GM18861 (cell line): Measurements from ENCODE around the gene HNRNPM.

Source experiments
- ATAC-seq: cut with Tn5 transposase; IDR thresholded peaks from one replicate; pipeline ENCODE4 v1.9.1; 2021; ENCODE audit not compliant: unreplicated experiment

The HNRNPM gene

GRCh38 chr19:8484331-8484894, 39.6 kb downstream of the HNRNPM start:
- no peak for ATAC-seq

DNA sequence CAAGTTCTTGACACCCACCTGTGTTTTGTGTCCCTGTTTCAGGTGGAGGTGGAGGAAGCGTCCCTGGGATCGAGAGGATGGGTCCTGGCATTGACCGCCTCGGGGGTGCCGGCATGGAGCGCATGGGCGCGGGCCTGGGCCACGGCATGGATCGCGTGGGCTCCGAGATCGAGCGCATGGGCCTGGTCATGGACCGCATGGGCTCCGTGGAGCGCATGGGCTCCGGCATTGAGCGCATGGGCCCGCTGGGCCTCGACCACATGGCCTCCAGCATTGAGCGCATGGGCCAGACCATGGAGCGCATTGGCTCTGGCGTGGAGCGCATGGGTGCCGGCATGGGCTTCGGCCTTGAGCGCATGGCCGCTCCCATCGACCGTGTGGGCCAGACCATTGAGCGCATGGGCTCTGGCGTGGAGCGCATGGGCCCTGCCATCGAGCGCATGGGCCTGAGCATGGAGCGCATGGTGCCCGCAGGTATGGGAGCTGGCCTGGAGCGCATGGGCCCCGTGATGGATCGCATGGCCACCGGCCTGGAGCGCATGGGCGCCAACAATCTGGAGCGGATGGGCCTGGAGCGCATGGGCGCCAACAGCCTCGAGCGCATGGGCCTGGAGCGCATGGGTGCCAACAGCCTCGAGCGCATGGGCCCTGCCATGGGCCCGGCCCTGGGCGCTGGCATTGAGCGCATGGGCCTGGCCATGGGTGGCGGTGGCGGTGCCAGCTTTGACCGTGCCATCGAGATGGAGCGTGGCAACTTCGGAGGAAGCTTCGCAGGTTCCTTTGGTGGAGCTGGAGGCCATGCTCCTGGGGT, 41.0 kb downstream of the HNRNPM start:
- ATAC-seq, result no peak

- ATAC-seq, result peak; percentile 3
These were observed 41.9 kb downstream of the HNRNPM start for GRCh38 chr19:8486661-8487136.

- ATAC-seq, result peak; percentile 73
These were observed 42.5 kb downstream of the HNRNPM start for GRCh38 chr19:8487137-8487851.

GRCh38 chr19:8488365-8488764, 43.6 kb downstream of the HNRNPM start:
- no peak for ATAC-seq

DNA sequence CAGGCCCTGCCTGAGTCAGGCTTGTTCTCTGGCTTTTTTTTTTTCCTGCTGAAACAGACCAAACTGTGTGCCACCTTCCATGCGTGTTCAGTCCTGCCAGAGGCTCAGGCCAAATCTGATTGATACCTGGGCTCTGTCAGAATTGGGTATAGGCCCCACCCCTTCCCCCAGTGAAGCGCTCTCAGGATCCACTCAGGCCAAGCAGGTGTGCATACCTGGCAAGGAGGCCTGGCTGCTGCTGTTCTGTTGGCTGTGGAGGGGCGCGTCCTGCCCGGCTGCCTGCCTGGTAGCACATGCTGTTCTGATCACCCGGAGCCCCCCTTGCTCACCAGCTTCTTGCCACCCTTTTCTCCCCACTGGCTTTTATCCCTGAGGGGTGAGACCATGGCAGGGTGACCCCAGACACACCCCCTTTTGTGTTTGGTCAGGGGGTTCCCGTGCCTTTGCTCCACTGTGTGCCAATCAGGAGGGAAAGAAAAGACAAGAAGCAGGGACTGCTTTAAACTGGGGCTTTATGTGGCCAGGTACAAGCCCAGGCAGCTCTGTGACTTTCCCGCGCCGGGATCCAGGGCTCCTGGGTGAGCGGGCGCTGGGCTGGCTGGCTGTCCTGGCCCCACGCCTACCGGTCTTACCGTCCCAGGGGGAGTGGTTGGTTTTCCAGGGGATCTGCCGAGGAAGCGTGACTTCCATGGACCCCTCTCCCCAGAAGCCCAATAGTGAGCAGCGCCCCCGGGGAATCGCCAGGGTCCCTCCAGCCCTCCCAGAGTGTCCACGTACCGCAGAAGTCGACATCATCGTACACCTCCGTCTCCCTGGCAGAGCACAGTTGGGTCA, 45.0 kb downstream of the HNRNPM start:
- no peak for ATAC-seq

- ATAC-seq, result no peak
These were observed 45.6 kb downstream of the HNRNPM start for GRCh38 chr19:8490395-8490760.

GRCh38 chr19:8490873-8491272, 46.1 kb downstream of the HNRNPM start:
- no peak for ATAC-seq

DNA sequence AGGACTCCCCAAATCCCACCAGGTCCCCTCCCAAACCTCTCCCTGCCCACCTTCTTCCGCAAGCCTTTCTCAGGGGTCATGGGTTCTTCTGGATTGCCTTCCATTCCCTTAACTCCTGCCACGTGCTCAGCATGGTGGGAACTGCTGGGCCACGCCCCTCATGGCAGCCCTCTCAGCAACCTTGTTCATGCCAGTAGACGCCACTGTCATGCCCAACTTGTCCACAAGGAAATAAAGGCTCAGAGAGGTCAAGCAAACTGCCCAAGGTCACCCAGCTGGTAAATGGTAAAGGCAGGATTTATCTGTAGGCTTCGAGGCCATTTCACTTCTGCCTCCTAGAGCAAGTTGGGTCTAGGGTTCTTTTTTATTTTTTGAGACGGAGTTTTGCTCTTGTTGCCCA, 46.8 kb downstream of the HNRNPM start:
- no peak for ATAC-seq

DNA sequence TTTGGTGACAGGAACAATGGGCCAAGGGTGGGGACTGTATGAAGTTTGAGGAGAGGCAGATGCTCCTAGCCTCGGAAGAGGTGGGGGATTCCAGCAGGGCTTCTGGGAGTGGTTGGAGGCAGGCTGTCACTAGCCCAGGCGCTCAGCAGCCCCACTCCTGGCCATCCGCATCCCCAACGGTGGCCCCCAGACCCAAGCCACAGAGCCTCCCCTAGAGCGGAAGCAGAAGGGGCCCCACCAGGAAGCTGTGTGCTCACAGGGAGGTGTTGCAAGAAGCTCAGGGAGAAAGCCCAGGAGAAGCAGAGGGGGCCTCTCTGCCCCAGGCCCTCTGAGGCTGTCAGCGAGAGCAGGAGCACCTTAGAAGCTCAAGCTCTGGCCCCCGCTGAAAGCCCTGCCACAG, 49.4 kb downstream of the HNRNPM start:
- ATAC-seq, result no peak

DNA sequence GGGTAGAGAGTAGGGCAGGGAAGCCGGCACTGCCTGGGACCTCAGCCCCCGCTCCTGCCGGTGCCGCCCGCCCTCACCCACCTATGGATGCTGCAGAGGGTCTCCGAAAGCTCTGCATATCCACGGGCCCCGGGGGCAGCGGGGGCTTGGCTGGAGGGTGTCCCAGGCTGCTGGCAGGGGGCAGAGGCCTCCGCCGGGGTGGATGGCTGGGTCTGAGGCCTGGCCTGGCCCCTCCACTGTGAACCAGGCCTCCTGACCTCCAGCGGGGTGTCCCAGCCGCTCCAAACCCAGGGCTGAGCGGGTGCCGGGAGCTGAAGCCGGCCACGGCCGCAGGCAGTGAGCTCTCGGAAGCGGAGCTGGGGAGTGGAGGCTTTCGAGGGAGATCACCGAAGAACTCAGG, 53.5 kb downstream of the HNRNPM start:
- no peak for ATAC-seq

GRCh38 chr19:8499048-8499833, 54.5 kb downstream of the HNRNPM start:
- ATAC-seq, result no peak

DNA sequence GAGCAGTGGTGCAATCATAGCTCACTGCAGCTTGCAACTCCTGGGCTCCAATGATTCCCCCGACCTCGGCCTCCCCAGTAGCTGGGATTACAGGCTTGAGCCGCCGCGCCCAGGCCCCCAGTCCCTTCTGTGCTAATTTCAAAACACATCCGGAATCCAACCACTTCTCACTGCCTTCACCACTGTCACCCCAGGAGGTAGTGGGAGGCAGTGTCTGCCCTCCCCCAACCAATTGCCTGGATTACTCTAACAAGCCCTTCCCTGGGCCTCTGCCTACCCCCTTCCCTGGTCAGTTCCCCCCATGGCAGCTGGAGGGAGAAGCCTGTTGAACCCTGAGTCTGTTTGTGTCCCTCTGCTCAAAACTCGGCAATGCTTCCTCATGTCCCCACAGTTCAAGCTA, 55.4 kb downstream of the HNRNPM start:
- no peak for ATAC-seq

- no peak for ATAC-seq
These were observed 56.7 kb downstream of the HNRNPM start for GRCh38 chr19:8501516-8501915.

DNA sequence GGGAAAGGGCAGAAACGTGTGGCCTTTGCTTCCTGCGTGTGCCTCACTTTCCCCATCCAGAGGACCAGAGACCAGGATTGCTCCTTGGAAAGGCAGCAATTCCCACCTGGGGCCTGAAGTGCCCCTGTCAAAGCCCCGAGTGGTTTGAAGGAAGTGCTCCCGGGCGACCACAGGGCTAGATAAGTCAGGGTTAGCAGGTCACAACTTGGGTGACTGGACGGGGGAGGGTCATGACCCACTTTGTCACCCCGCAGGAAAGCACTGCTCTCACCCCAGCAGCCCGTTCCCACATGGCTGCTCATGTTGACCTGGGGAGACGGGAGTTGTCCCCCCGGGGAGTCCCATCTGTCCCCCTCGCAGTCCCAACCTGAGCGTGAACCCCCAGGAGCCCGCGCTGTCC, 57.2 kb downstream of the HNRNPM start:
- no peak for ATAC-seq

DNA sequence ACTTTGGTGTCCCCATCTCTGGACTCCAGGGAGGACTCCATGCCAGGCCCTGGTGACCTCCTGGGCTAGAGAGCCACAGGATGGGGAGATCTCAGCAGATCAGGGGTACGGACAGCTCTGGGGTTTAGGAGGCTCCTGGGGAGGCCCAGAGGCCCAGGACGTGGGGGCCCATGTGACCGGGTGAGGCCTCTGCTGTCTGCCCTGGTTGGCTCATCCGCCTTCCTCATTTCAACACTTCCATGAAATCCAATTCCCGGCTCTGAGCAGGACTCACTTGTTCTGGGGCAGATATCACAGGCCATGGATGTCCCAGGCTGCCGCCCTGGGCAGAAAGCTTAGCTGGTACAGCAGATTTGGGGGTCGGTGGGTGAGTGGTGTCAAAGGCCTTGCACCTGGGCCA, 58.7 kb downstream of the HNRNPM start:
- ATAC-seq, result no peak

- no peak for ATAC-seq
These were observed 59.4 kb downstream of the HNRNPM start for GRCh38 chr19:8504171-8504570.

DNA sequence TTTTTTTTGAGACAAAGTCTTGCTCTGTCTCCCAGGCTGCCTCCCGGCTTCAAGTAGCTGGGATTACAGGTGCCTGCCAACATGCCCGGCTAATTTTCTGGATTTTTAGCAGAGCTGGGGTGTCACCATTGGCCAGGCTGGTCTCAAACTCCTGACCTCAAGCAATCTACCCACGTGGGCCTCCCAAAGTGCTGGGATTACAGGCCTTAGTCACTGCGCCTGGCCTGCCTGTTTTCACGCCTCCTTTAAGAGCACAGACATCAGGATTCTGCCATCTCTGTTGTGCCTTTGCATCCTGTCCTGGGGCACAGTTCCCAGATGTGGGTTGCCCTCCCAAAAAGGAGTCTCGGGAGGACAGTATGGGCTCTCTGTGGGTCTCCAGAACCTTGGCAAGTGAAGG, 60.1 kb downstream of the HNRNPM start:
- ATAC-seq, result no peak

DNA sequence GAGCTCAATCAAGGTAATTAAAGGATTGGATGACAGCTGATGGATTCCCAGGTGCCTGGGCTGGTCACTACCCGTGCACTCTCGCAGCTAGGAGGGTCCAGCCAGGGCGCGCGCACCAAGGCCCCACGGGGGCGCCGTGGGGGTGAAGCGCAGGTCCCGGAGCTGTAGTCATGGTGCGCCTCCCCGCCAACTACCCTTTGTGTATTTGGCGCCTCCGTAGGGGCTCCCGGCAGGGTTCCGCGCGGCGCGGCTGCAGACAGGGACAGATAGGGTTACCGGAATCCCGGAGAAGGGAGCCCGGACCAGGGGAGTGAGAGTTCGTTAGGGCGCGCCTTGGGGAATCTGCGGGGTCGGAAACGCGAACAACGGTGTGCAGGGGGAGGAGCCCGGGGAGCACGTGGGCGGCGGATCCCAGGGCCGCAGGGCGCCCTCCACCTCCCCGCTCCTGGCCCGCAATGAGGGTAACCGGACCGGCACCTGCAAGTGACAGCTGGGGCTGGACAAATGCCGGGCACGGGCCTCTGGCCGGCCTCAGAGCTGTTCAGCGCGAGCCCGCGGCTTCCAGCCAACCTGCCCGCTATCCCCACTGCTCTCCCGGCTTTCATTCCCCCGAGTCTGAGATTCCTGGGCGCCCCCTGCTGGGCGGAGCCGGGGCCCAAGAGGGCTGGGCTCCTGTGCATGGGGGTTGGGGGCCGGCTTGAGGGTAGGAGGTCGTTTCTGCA, 61.1 kb downstream of the HNRNPM start:
- no peak for ATAC-seq
